Astrocyte (in vitro differentiated cells and primary cell): ENCODE results near the gene IMP4. TPM values are rescaled to one million over a fixed set of nuclear protein-coding genes. Genes with fewer than 3 reads are reported as not detected.

ENCODE experiments used
- DNase-seq: peaks from one replicate; pipeline ENCODE4 v3.0.0-alpha.2; 2010; ENCODE audit warnings: low read depth
- FAIRE-seq: peaks from 2 replicates; lab custom pipeline; 2011; peaks lifted over from hg19 to GRCh38; lab: Jason Lieb, UNC
- H2AFZ ChIP-seq: 2 replicates; pipeline ENCODE4 v1.6.0; 2012; ENCODE audit warnings: low read depth, low read length, inconsistent platforms
- H3K27ac ChIP-seq: 2 replicates; pipeline ENCODE4 v1.5.1; 2011; ENCODE audit warnings: low read depth, low read length, inconsistent platforms
- H3K27me3 ChIP-seq: 2 replicates; pipeline ENCODE4 v1.6.0; 2011; ENCODE audit warnings: low read length, inconsistent platforms; ENCODE audit not compliant: insufficient read depth
- H3K36me3 ChIP-seq: 2 replicates; pipeline ENCODE4 v1.5.1; 2011; ENCODE audit warnings: low read length, inconsistent platforms; ENCODE audit not compliant: insufficient read depth
- H3K4me1 ChIP-seq: 2 replicates; pipeline ENCODE4 v1.5.1; 2011; ENCODE audit warnings: low read length, inconsistent platforms; ENCODE audit not compliant: insufficient read depth
- H3K4me2 ChIP-seq: 2 replicates; pipeline ENCODE4 v1.6.0; 2012; ENCODE audit warnings: low read length, inconsistent platforms
- H3K4me3 ChIP-seq: 2 replicates; pipeline ENCODE4 v1.5.1; 2011; ENCODE audit warnings: low read depth, mild to moderate bottlenecking, low read length, inconsistent platforms; ENCODE audit not compliant: insufficient read depth
- H3K79me2 ChIP-seq: 2 replicates; pipeline ENCODE4 v1.6.0; 2012; ENCODE audit warnings: mild to moderate bottlenecking, low read length, inconsistent platforms; ENCODE audit not compliant: insufficient read depth
- H3K9ac ChIP-seq: 2 replicates; pipeline ENCODE4 v1.6.0; 2012; ENCODE audit warnings: mild to moderate bottlenecking, low read length, inconsistent platforms
- H3K9me3 ChIP-seq: 2 replicates; pipeline ENCODE4 v1.5.1; 2012; ENCODE audit warnings: low read depth, mild to moderate bottlenecking, low read length, inconsistent platforms; ENCODE audit not compliant: insufficient read depth
- H4K20me1 ChIP-seq: 2 replicates; pipeline ENCODE4 v1.6.0; 2012; ENCODE audit warnings: low read length, inconsistent platforms; ENCODE audit not compliant: insufficient read depth
- H3K27ac Mint-ChIP-seq: one replicate; pipeline ENCODE4 v1.8.0; 2021; ENCODE audit warnings: mild to moderate bottlenecking, mixed read lengths; ENCODE audit not compliant: unreplicated experiment
- H3K27me3 Mint-ChIP-seq: one replicate; pipeline ENCODE4 v1.8.0; 2021; ENCODE audit warnings: low read depth, mixed read lengths; ENCODE audit not compliant: unreplicated experiment
- H3K36me3 Mint-ChIP-seq: one replicate; pipeline ENCODE4 v1.8.0; 2021; ENCODE audit warnings: low read depth, mixed read lengths; ENCODE audit not compliant: unreplicated experiment
- H3K4me1 Mint-ChIP-seq: one replicate; pipeline ENCODE4 v1.8.0; 2021; ENCODE audit warnings: low read depth, mixed read lengths; ENCODE audit not compliant: unreplicated experiment
- H3K4me3 Mint-ChIP-seq: one replicate; pipeline ENCODE4 v1.8.0; 2021; ENCODE audit warnings: mild to moderate bottlenecking, moderate library complexity, mixed read lengths; ENCODE audit not compliant: unreplicated experiment
- H3K9me3 Mint-ChIP-seq: one replicate; pipeline ENCODE4 v1.8.0; 2021; ENCODE audit warnings: mild to moderate bottlenecking, mixed read lengths; ENCODE audit not compliant: unreplicated experiment
- EZH2 ChIP-seq: IDR thresholded peaks from 2 replicates; pipeline ENCODE4 v1.6.1; 2012; ENCODE audit warnings: mild to moderate bottlenecking, low read length, inconsistent platforms; ENCODE audit not compliant: insufficient read depth
- total RNA-seq: library from RNA; stranded (reverse); gene quantifications from 2 replicates; pipeline ENCODE4 v1.2.1, GENCODE V29; 2021
- TF ChIP-seq, protein P1 (sequence below): IDR thresholded peaks from 2 replicates; pipeline ENCODE4 v1.5.1; 2011; ENCODE audit warnings: low read depth, mild to moderate bottlenecking, inconsistent platforms, low read length, moderate library complexity; ENCODE audit not compliant: insufficient read depth

IMP4 gene
- total RNA-seq, 1 donor from 2014 or later: 65.5 TPM

DNA sequence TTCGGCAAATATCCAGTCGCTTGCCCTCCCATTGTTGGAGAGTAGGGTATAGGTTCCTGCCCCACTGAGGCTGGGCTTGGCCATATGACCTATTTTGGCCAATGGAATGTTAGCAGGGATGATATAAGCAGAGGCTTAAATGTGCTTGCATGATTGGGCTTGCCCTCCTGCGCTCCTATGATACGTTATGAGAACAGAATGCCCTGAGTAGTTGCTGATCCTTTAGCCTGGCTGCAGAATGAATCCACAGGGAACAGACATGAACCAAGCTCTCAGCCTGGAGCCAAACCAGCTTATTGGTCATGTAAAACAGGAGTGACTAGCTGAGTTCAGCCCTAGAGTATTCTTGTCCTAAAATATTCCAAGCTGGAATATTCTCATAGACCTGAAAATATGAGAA is 34.8 kb upstream of the IMP4 start:
- no peaks in the 10 kb centered on the region for H3K36me3 ChIP-seq
- H3K79me2 ChIP-seq: no peaks in the 10 kb centered on the region
- no peak for DNase-seq
- no peak overlapping the region for H2AFZ ChIP-seq
- H3K27me3 Mint-ChIP-seq: peaks cover 16% of the 10 kb centered on the region
- no peak for FAIRE-seq
- H3K36me3 Mint-ChIP-seq: no peaks in the 10 kb centered on the region
- H3K4me3 Mint-ChIP-seq: no peak overlapping the region
- no peak for TF ChIP-seq EZH2
- TF ChIP-seq, protein P1, sequence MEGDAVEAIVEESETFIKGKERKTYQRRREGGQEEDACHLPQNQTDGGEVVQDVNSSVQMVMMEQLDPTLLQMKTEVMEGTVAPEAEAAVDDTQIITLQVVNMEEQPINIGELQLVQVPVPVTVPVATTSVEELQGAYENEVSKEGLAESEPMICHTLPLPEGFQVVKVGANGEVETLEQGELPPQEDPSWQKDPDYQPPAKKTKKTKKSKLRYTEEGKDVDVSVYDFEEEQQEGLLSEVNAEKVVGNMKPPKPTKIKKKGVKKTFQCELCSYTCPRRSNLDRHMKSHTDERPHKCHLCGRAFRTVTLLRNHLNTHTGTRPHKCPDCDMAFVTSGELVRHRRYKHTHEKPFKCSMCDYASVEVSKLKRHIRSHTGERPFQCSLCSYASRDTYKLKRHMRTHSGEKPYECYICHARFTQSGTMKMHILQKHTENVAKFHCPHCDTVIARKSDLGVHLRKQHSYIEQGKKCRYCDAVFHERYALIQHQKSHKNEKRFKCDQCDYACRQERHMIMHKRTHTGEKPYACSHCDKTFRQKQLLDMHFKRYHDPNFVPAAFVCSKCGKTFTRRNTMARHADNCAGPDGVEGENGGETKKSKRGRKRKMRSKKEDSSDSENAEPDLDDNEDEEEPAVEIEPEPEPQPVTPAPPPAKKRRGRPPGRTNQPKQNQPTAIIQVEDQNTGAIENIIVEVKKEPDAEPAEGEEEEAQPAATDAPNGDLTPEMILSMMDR: no peak
- H3K4me1 ChIP-seq: no peaks in the 10 kb centered on the region
- H4K20me1 ChIP-seq: no peaks in the 10 kb centered on the region
- H3K4me3 ChIP-seq: no peak overlapping the region
- H3K9me3 ChIP-seq: no peaks in the 10 kb centered on the region
- no peaks in the 10 kb centered on the region for H3K4me1 Mint-ChIP-seq
- no peaks in the 10 kb centered on the region for H3K9me3 Mint-ChIP-seq
- no peak overlapping the region for H3K4me2 ChIP-seq
- H3K27me3 ChIP-seq: no peaks in the 10 kb centered on the region
- no peak overlapping the region for H3K27ac Mint-ChIP-seq
- no peak overlapping the region for H3K9ac ChIP-seq
- H3K27ac ChIP-seq: no peak overlapping the region

- H3K9me3 Mint-ChIP-seq: no peaks in the 10 kb centered on the region
- no peak overlapping the region for H3K27ac Mint-ChIP-seq
- H3K4me1 Mint-ChIP-seq: no peaks in the 10 kb centered on the region
- Histone ChIP-seq H3K4me3 (no peak overlapping the region), H3K27me3 (no peaks in the 10 kb centered on the region), H3K4me2 (no peak overlapping the region), H4K20me1 (no peaks in the 10 kb centered on the region), H2AFZ (no peak overlapping the region), H3K4me1 (no peaks in the 10 kb centered on the region), H3K36me3 (no peaks in the 10 kb centered on the region), H3K79me2 (no peaks in the 10 kb centered on the region), H3K27ac (no peak overlapping the region), H3K9me3 (no peaks in the 10 kb centered on the region), H3K9ac (no peak overlapping the region)
- DNase-seq: no peak
- H3K27me3 Mint-ChIP-seq: peaks cover 21% of the 10 kb centered on the region
- H3K4me3 Mint-ChIP-seq: no peak overlapping the region
- no peaks in the 10 kb centered on the region for H3K36me3 Mint-ChIP-seq
- no peak for FAIRE-seq
- no peak for TF ChIP-seq EZH2
- TF ChIP-seq, protein P1: no peak
These were observed 31.8 kb upstream of the IMP4 start for GRCh38 chr2:130310881-130311280.

DNA sequence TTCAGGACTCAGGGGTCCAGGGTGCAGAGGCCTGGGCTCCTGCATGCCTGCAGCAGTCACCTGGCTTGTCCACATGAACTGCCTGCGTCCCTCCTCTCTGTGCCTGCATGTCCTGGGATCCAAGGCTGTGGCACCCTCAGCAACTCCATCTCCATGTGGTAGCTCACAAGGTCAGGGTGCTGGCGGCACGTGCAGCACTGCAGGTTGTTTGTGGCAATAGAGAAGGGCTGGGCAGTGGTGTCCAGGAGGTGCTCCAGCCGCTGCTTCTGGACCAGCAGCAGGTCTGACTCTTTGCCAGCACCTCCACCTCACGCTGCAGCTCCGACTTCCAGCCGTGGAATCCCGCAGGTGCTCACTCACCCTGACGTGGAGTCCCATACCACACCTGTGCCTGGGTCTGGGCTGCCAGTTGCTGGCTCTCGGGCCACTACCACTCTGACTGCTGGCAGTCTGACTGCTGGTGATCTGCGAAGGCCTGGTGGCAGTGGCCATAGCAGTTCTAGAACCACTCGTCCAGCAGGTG is 28.8 kb upstream of the IMP4 start:
- Histone ChIP-seq H3K36me3 (no peaks in the 10 kb centered on the region), H2AFZ (no peak overlapping the region), H3K4me2 (no peak overlapping the region), H3K9ac (no peak overlapping the region), H3K9me3 (no peaks in the 10 kb centered on the region), H3K4me3 (no peak overlapping the region), H3K27me3 (no peaks in the 10 kb centered on the region), H3K27ac (no peak overlapping the region), H3K79me2 (no peaks in the 10 kb centered on the region), H4K20me1 (no peaks in the 10 kb centered on the region), H3K4me1 (no peaks in the 10 kb centered on the region)
- Mint-ChIP-seq H3K27me3 (peaks cover 12% of the 10 kb centered on the region), H3K4me1 (peaks cover 2% of the 10 kb centered on the region), H3K9me3 (no peaks in the 10 kb centered on the region), H3K27ac (no peak overlapping the region), H3K36me3 (no peaks in the 10 kb centered on the region), H3K4me3 (no peak overlapping the region)
- TF ChIP-seq EZH2: no peak
- TF ChIP-seq, protein P1: no peak
- FAIRE-seq (no peak), DNase-seq (no peak)
